MM.1S (cell line): ENCODE measurements around the gene TNPO2.

Experiments
- EZH2 ChIP-seq: fragments of 300-600 bp; sonication (generic); optimal IDR thresholded peaks from 2 replicates; pipeline ENCODE3; 2017; ENCODE audit warnings: low read depth, mild to moderate bottlenecking, antibody characterized with exemption, low read length, mixed read lengths
- TF ChIP-seq, protein P1 (sequence below): fragments of 300-600 bp; sonication (generic); IDR thresholded peaks from 2 replicates; pipeline ENCODE4 v1.5.1; 2016; ENCODE audit warnings: antibody characterized with exemption, low read length, mixed read lengths

DNA sequence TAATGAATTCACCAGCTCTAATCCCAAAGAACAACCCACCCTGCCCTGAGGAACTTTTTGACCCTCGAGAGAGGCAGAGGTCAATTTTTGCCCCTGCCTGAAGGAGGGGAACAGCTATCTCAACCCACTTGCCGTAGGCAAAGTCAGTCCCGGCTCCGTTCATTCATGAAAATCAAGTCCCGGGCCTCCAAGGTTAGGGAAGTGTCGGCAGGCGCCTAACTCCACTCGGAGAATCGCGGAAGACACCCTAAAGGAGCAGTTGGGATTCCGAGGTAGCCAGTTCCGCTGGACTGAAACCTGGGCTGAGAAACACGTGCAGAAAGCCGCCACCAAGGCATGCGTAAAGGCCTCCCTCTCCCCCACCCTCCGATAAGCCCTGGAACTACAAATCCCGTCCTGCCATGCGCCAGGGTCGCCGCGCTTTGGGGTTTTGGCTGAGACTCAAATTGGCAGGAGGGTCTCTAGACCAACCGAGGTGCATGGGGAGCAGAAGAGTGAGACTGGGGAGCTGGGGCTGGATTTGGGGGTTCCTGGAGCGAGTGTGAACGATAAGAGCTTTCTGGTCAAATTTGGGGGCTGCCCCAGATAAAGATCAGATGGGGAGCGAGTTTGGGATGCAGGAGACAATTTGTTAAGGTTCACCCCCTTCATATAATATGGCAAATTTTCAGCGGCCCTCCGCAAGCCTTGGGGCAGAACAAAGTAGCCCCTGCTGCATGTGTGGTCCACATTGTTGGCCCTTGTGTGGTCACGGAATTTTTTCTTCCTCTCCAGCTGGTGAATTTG lies at the start of gene TNPO2:
- TF ChIP-seq, protein P1, sequence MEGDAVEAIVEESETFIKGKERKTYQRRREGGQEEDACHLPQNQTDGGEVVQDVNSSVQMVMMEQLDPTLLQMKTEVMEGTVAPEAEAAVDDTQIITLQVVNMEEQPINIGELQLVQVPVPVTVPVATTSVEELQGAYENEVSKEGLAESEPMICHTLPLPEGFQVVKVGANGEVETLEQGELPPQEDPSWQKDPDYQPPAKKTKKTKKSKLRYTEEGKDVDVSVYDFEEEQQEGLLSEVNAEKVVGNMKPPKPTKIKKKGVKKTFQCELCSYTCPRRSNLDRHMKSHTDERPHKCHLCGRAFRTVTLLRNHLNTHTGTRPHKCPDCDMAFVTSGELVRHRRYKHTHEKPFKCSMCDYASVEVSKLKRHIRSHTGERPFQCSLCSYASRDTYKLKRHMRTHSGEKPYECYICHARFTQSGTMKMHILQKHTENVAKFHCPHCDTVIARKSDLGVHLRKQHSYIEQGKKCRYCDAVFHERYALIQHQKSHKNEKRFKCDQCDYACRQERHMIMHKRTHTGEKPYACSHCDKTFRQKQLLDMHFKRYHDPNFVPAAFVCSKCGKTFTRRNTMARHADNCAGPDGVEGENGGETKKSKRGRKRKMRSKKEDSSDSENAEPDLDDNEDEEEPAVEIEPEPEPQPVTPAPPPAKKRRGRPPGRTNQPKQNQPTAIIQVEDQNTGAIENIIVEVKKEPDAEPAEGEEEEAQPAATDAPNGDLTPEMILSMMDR = no peak
- no peak for TF ChIP-seq EZH2
